HEK293 (cell line): ENCODE measurements around the gene SH3GL2.

Source experiments
- CTCF ChIA-PET: fragments of 350-600 bp; formaldehyde crosslinking; extraction: SDS; loops from one replicate; lab custom pipeline; 2021; ENCODE audit warnings: antibody characterized with exemption; lab: Yijun Ruan, JAX
- POLR2A ChIA-PET: fragments of 300-600 bp; formaldehyde crosslinking; extraction: SDS; loops from one replicate; lab custom pipeline; 2020; ENCODE audit warnings: antibody characterized with exemption, inconsistent platforms; lab: Yijun Ruan, JAX
- H3K27ac ChIP-seq: fragments of 200-500 bp; sonication (Bioruptor generic); 2 replicates; pipeline ENCODE4 v1.5.1; 2014; ENCODE audit warnings: low read depth, low read length, control low read depth, inconsistent platforms; ENCODE audit errors: extremely low read depth
- H3K36me3 ChIP-seq, 2 experiments: fragments of 200-500 bp in 1 of 2; sonication (Bioruptor generic) in 1 of 2; 1 replicate in 1 of 2; 2 replicates in 1 of 2; pipeline ENCODE4 v1.5.1; 2014 to 2017; ENCODE audit warnings: inconsistent platforms in 2 of 2, low read length in 2 of 2; ENCODE audit not compliant: control insufficient read depth in 2 of 2, insufficient read depth in 1 of 2
- H3K4me1 ChIP-seq: fragments of 200-500 bp; sonication (Bioruptor generic); 2 replicates; pipeline ENCODE4 v1.5.1; 2014; ENCODE audit warnings: mild to moderate bottlenecking, low read length, inconsistent platforms; ENCODE audit not compliant: control insufficient read depth, insufficient read depth
- H3K4me3 ChIP-seq: 2 replicates; pipeline ENCODE4 v1.5.1; 2011; ENCODE audit warnings: low read depth, mild to moderate bottlenecking, control low read depth, low read length, moderate library complexity
- H3K9me3 ChIP-seq: fragments of 200-500 bp; sonication (Bioruptor generic); 2 replicates; pipeline ENCODE4 v1.5.1; 2014; ENCODE audit warnings: low read depth, low read length, inconsistent platforms; ENCODE audit not compliant: control insufficient read depth, insufficient read depth
- BCL11A ChIP-seq: fragments of 450-650 bp; formaldehyde crosslinking; IDR thresholded peaks from 2 replicates; pipeline ENCODE4 v1.5.1; 2016; ENCODE audit warnings: low read depth, missing biosample characterization, missing genetic modification characterization
- KLF10 ChIP-seq: fragments of 450-650 bp; IDR thresholded peaks from 2 replicates; pipeline ENCODE4 v1.5.1; 2018; ENCODE audit warnings: missing biosample characterization, mild to moderate bottlenecking, missing genetic modification characterization
- PATZ1 ChIP-seq: fragments of 450-650 bp; formaldehyde crosslinking; IDR thresholded peaks from 2 replicates; pipeline ENCODE4 v1.5.1; 2016; ENCODE audit warnings: missing biosample characterization, missing genetic modification characterization
- PRDM10 ChIP-seq: fragments of 450-650 bp; formaldehyde crosslinking; IDR thresholded peaks from 2 replicates; pipeline ENCODE4 v1.5.1; 2016; ENCODE audit warnings: missing biosample characterization, missing genetic modification characterization
- ZFP37 ChIP-seq: fragments of 450-650 bp; formaldehyde crosslinking; IDR thresholded peaks from 2 replicates; pipeline ENCODE4 v1.5.1; 2016; ENCODE audit warnings: missing biosample characterization, missing genetic modification characterization
- ZNF184 ChIP-seq: fragments of 450-650 bp; IDR thresholded peaks from 2 replicates; pipeline ENCODE4 v1.5.1; 2018; ENCODE audit warnings: missing biosample characterization, mild to moderate bottlenecking, missing genetic modification characterization
- ZNF274 ChIP-seq, 2 experiments: fragments of 200-500 bp in 1 of 2; fragments of 450-650 bp in 1 of 2; sonication (Bioruptor generic) in 1 of 2; formaldehyde crosslinking in 1 of 2; IDR thresholded peaks; 2 replicates each; pipeline versions ENCODE4 v1.5.1 to v1.6.1; 2014 to 2016; ENCODE audit warnings: borderline replicate concordance in 1 of 2, inconsistent platforms in 1 of 2, low read length in 1 of 2, missing biosample characterization in 1 of 2, missing genetic modification characterization in 1 of 2
- ZNF335 ChIP-seq: fragments of 450-650 bp; formaldehyde crosslinking; conservative IDR thresholded peaks from 2 replicates; pipeline ENCODE4 v1.5.1; 2016; ENCODE audit warnings: missing biosample characterization, missing genetic modification characterization
- ZNF423 ChIP-seq: fragments of 450-650 bp; formaldehyde crosslinking; IDR thresholded peaks from 2 replicates; pipeline ENCODE4 v1.5.1; 2016; ENCODE audit warnings: missing biosample characterization, missing genetic modification characterization
- ZNF449 ChIP-seq: fragments of 450-650 bp; formaldehyde crosslinking; IDR thresholded peaks from 2 replicates; pipeline ENCODE4 v1.5.1; 2017; ENCODE audit warnings: missing biosample characterization, mild to moderate bottlenecking, missing genetic modification characterization, moderate library complexity
- ZNF660 ChIP-seq: fragments of 450-650 bp; IDR thresholded peaks from 2 replicates; pipeline ENCODE4 v1.5.1; 2018; ENCODE audit warnings: missing biosample characterization, mild to moderate bottlenecking, missing genetic modification characterization
- ZNF677 ChIP-seq: fragments of 450-650 bp; IDR thresholded peaks from 2 replicates; pipeline ENCODE4 v1.5.0; 2018; ENCODE audit warnings: missing biosample characterization, mild to moderate bottlenecking, missing genetic modification characterization, moderate library complexity
- ZNF843 ChIP-seq: fragments of 450-650 bp; formaldehyde crosslinking; IDR thresholded peaks from 2 replicates; pipeline ENCODE4 v1.5.1; 2016; ENCODE audit warnings: missing biosample characterization, missing genetic modification characterization
- TF ChIP-seq, protein P1 (sequence below): sonication (generic); formaldehyde crosslinking; IDR thresholded peaks from 2 replicates; pipeline ENCODE4 v1.8.1; 2022; ENCODE audit warnings: mild to moderate bottlenecking, moderate library complexity, missing genetic modification reagents
- TF ChIP-seq, protein P2 (sequence below): fragments of 450-650 bp; formaldehyde crosslinking; conservative IDR thresholded peaks from 2 replicates; pipeline ENCODE4 v1.5.1; 2016; ENCODE audit warnings: low read depth, missing biosample characterization, missing genetic modification characterization
- TF ChIP-seq, protein P3 (sequence below): fragments of 450-650 bp; formaldehyde crosslinking; IDR thresholded peaks from 2 replicates; pipeline ENCODE4 v1.5.1; 2016; ENCODE audit warnings: missing biosample characterization, missing genetic modification characterization, borderline replicate concordance

SH3GL2 gene

GRCh38 chr9:17719053-17719452 lies 140.2 kb downstream of the SH3GL2 start:
- ChIA-PET CTCF (no interaction called here), POLR2A (no interaction called here)
- H3K27ac ChIP-seq = no peak overlapping the region
- TF ChIP-seq BCL11A (tag by site-specific recombination) (no peak), ZNF423 (tag by site-specific recombination) (no peak)
- TF ChIP-seq, protein P1, sequence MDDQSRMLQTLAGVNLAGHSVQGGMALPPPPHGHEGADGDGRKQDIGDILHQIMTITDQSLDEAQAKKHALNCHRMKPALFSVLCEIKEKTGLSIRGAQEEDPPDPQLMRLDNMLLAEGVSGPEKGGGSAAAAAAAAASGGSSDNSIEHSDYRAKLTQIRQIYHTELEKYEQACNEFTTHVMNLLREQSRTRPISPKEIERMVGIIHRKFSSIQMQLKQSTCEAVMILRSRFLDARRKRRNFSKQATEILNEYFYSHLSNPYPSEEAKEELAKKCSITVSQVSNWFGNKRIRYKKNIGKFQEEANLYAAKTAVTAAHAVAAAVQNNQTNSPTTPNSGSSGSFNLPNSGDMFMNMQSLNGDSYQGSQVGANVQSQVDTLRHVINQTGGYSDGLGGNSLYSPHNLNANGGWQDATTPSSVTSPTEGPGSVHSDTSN (CRISPR knock-in tag) = no peak
- no peaks in the 10 kb centered on the region for H3K4me1 ChIP-seq
- H3K4me3 ChIP-seq = no peak overlapping the region
- no peaks in the 10 kb centered on the region for H3K36me3 ChIP-seq
- H3K9me3 ChIP-seq = no peaks in the 10 kb centered on the region

- Histone ChIP-seq H3K27ac (no peak overlapping the region), H3K36me3 (no peaks in the 10 kb centered on the region), H3K4me1 (no peaks in the 10 kb centered on the region), H3K9me3 (no peaks in the 10 kb centered on the region), H3K4me3 (no peak overlapping the region)
- CTCF ChIA-PET = no interaction called here
- POLR2A ChIA-PET = no interaction called here
- no peak for TF ChIP-seq ZFP37 (tag by site-specific recombination)
- no peak for TF ChIP-seq ZNF660 (tag by site-specific recombination)
- TF ChIP-seq ZNF449 (tag by site-specific recombination) = no peak
- TF ChIP-seq ZNF335 (tag by site-specific recombination) = no peak
- no peak for TF ChIP-seq ZNF274 (IDR thresholded peaks at IDR 0.05; ENCODE audit: low read length)
- no peak for TF ChIP-seq ZNF274 (tag by site-specific recombination; IDR thresholded peaks at IDR 0.05; ENCODE audit: borderline replicate concordance)
- no peak for TF ChIP-seq ZNF843 (tag by site-specific recombination)
- TF ChIP-seq ZNF677 (tag by site-specific recombination) = no peak
- TF ChIP-seq ZNF184 (tag by site-specific recombination) = no peak
- TF ChIP-seq, protein P2, sequence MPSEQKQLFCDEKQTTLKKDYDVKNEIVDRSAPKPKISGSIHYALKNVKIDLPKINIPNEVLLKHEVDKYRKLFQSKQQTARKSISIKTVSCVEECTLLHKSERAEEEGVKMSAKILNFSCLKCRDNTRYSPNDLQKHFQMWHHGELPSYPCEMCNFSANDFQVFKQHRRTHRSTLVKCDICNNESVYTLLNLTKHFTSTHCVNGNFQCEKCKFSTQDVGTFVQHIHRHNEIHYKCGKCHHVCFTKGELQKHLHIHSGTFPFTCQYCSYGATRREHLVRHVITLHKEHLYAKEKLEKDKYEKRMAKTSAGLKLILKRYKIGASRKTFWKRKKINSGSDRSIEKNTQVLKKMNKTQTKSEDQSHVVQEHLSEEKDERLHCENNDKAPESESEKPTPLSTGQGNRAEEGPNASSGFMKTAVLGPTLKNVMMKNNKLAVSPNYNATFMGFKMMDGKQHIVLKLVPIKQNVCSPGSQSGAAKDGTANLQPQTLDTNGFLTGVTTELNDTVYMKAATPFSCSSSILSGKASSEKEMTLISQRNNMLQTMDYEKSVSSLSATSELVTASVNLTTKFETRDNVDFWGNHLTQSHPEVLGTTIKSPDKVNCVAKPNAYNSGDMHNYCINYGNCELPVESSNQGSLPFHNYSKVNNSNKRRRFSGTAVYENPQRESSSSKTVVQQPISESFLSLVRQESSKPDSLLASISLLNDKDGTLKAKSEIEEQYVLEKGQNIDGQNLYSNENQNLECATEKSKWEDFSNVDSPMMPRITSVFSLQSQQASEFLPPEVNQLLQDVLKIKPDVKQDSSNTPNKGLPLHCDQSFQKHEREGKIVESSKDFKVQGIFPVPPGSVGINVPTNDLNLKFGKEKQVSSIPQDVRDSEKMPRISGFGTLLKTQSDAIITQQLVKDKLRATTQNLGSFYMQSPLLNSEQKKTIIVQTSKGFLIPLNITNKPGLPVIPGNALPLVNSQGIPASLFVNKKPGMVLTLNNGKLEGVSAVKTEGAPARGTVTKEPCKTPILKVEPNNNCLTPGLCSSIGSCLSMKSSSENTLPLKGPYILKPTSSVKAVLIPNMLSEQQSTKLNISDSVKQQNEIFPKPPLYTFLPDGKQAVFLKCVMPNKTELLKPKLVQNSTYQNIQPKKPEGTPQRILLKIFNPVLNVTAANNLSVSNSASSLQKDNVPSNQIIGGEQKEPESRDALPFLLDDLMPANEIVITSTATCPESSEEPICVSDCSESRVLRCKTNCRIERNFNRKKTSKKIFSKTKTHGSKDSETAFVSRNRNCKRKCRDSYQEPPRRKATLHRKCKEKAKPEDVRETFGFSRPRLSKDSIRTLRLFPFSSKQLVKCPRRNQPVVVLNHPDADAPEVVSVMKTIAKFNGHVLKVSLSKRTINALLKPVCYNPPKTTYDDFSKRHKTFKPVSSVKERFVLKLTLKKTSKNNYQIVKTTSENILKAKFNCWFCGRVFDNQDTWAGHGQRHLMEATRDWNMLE = no peak
- TF ChIP-seq, protein P3, sequence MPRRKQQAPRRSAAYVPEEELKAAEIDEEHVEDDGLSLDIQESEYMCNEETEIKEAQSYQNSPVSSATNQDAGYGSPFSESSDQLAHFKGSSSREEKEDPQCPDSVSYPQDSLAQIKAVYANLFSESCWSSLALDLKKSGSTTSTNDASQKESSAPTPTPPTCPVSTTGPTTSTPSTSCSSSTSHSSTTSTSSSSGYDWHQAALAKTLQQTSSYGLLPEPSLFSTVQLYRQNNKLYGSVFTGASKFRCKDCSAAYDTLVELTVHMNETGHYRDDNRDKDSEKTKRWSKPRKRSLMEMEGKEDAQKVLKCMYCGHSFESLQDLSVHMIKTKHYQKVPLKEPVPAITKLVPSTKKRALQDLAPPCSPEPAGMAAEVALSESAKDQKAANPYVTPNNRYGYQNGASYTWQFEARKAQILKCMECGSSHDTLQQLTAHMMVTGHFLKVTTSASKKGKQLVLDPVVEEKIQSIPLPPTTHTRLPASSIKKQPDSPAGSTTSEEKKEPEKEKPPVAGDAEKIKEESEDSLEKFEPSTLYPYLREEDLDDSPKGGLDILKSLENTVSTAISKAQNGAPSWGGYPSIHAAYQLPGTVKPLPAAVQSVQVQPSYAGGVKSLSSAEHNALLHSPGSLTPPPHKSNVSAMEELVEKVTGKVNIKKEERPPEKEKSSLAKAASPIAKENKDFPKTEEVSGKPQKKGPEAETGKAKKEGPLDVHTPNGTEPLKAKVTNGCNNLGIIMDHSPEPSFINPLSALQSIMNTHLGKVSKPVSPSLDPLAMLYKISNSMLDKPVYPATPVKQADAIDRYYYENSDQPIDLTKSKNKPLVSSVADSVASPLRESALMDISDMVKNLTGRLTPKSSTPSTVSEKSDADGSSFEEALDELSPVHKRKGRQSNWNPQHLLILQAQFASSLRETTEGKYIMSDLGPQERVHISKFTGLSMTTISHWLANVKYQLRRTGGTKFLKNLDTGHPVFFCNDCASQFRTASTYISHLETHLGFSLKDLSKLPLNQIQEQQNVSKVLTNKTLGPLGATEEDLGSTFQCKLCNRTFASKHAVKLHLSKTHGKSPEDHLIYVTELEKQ (tag by site-specific recombination) = no peak
- no peak for TF ChIP-seq PATZ1 (tag by site-specific recombination)
- TF ChIP-seq PRDM10 (tag by site-specific recombination) = no peak
- TF ChIP-seq KLF10 (tag by site-specific recombination) = no peak
These were observed 143.1 kb downstream of the SH3GL2 start for GRCh38 chr9:17721954-17722353.
